ENCODE results near the gene SPATA31C1. TPM values are rescaled to one million over a fixed set of nuclear protein-coding genes. Genes with fewer than 3 reads are reported as not detected.

Gene SPATA31C1
- total and polyA plus RNA-seq, 11 donors: not detected

- TF ChIP-seq POLR2A (IDR thresholded peaks at IDR 0.05) (no peak), CTCF (IDR thresholded peaks at IDR 0.05) (no peak)
- intact Hi-C loops (cut with DNase I): no loop called here
- Histone ChIP-seq H3K4me3 (no peak overlapping the region), H3K4me1 (no peaks in the 10 kb centered on the region), H3K27ac (no peak overlapping the region), H3K9me3 (peaks cover 0 to 11% (median 0%) of the 10 kb centered on the region in 12 donors), H3K36me3 (peaks cover 0 to 18% (median 0%) of the 10 kb centered on the region in 9 donors), H3K27me3 (no peaks in the 10 kb centered on the region)
- WGBS, 4 donors: 80 to 84% (median 82%) methylated on average over 6 of the region's 6 CpGs
- no peak for ATAC-seq
- DNase-seq: no peak
Measured at GRCh38 chr9:87963770-87964169, 46.0 kb downstream of the SPATA31C1 start.

- intact Hi-C loops (cut with DNase I): no loop called here
- H3K36me3 ChIP-seq: peaks cover 0 to 18% (median 0%) of the 10 kb centered on the region in 9 donors
Measured at GRCh38 chr9:87964826-87965225, 47.1 kb downstream of the SPATA31C1 start.

GRCh38 chr9:87968155-87968554, 50.4 kb downstream of the SPATA31C1 start:
- intact Hi-C loops (cut with DNase I): no loop called here
- Histone ChIP-seq H3K9me3 (no peaks in the 10 kb centered on the region), H3K27ac (no peak overlapping the region), H3K27me3 (no peaks in the 10 kb centered on the region), H3K4me1 (peaks cover 0 to 1% (median 0%) of the 10 kb centered on the region in 12 donors), H3K4me3 (no peak overlapping the region), H3K36me3 (peaks cover 0 to 18% (median 0%) of the 10 kb centered on the region in 9 donors)
- DNase-seq (no peak), ATAC-seq (no peak)
- TF ChIP-seq POLR2A (IDR thresholded peaks at IDR 0.05): no peak
- WGBS, 4 donors: 63 to 76% (median 67%) methylated on average over 6 of the region's 6 CpGs

More at GRCh38 chr9:87964826-87965225, 47.1 kb downstream of the SPATA31C1 start:
- Histone ChIP-seq H3K27me3 (no peaks in the 10 kb centered on the region), H3K4me3 (no peak overlapping the region), H3K27ac (no peak overlapping the region), H3K4me1 (no peaks in the 10 kb centered on the region), H3K9me3 (peaks cover 0 to 4% (median 0%) of the 10 kb centered on the region in 12 donors)
- TF ChIP-seq POLR2A (IDR thresholded peaks at IDR 0.05) (no peak), CTCF (IDR thresholded peaks at IDR 0.05) (no peak)
- ATAC-seq: no peak
- 61 to 81% (median 64%) methylated on average over 4 of the region's 4 CpGs for WGBS, 4 donors
- no peak for DNase-seq

- no peak for ATAC-seq
- peaks cover 0 to 23% (median 5%) of the 10 kb centered on the region in 12 donors for H3K4me1 ChIP-seq
- intact Hi-C loops (cut with DNase I): no loop called here
- 95 to 99% (median 96%) methylated on average over 9 to 10 of the region's 10 CpGs for WGBS, 4 donors
- no peak overlapping the region for H3K27ac ChIP-seq
- no peaks in the 10 kb centered on the region for H3K27me3 ChIP-seq
- TF ChIP-seq CTCF (IDR thresholded peaks at IDR 0.05) (no peak), POLR2A (IDR thresholded peaks at IDR 0.05) (no peak)
- peaks cover 0 to 18% (median 0%) of the 10 kb centered on the region in 9 donors for H3K36me3 ChIP-seq
- no peak for DNase-seq
- no peak overlapping the region for H3K4me3 ChIP-seq
- H3K9me3 ChIP-seq: no peaks in the 10 kb centered on the region
Measured at GRCh38 chr9:87970602-87971001, 52.8 kb downstream of the SPATA31C1 start.

GRCh38 chr9:87973122-87973521, 55.4 kb downstream of the SPATA31C1 start:
- DNase-seq (no peak), ATAC-seq (no peak)
- Histone ChIP-seq H3K36me3 (peaks cover 0 to 6% (median 0%) of the 10 kb centered on the region in 9 donors), H3K27ac (no peak overlapping the region), H3K4me1 (peaks cover 0 to 23% (median 5%) of the 10 kb centered on the region in 12 donors), H3K27me3 (no peaks in the 10 kb centered on the region), H3K4me3 (no peak overlapping the region), H3K9me3 (no peaks in the 10 kb centered on the region)
- intact Hi-C loops (cut with DNase I): no loop called here
- 85 to 89% (median 86%) methylated on average over 5 of the region's 5 CpGs for WGBS, 4 donors
- no peak for TF ChIP-seq POLR2A (IDR thresholded peaks at IDR 0.05)
- TF ChIP-seq CTCF (IDR thresholded peaks at IDR 0.05): no peak
